Measurements from ENCODE around the gene MYL12B. TPM values are rescaled to one million over a fixed set of nuclear protein-coding genes. Genes with fewer than 3 reads are reported as not detected.

MYL12B gene
- total RNA-seq, 1 experiment from 2014 or later: 420 TPM

GRCh38 chr18:3281456-3282400, 19.8 kb downstream of the MYL12B start:
- POLR2A ChIA-PET: interaction anchor here (0.6 to 1.4 kb wide), 11 partner anchors 80 to 643 kb away, joined by 3 to 21 read pairs (median 6); no protein-coding TSS in a partner anchor
- peak overlapping the region; percentile 100 for H3K27ac ChIP-seq (ENCODE audit: low read length)
- DNase-seq (ENCODE audit: low read depth, low spot score): peak; percentile 84
- CTCF ChIA-PET: interaction anchor here (0.5 to 0.8 kb wide), 4 partner anchors 72 to 391 kb away, joined by 3 to 18 read pairs (median 6); no protein-coding TSS in a partner anchor
- peak; percentile 45 for ATAC-seq
- H3K4me1 ChIP-seq (ENCODE audit: control insufficient read depth, insufficient read depth, low read length): peaks cover 61% of the 10 kb centered on the region
- H3K9me3 ChIP-seq (ENCODE audit: control insufficient read depth, insufficient read depth, low read depth, low read length): no peaks in the 10 kb centered on the region; the same call in 1 of the 2 replicates
- TF ChIP-seq SIN3A (IDR thresholded peaks at IDR 0.05; ENCODE audit: borderline replicate concordance, insufficient read depth, low read depth, low read length) (no peak), POLR2AphosphoS5 (IDR thresholded peaks at IDR 0.05; ENCODE audit: low read depth, low read length) (peak; percentile 21; the same call in 1 of the 2 replicates)
- TF ChIP-seq, protein P1, sequence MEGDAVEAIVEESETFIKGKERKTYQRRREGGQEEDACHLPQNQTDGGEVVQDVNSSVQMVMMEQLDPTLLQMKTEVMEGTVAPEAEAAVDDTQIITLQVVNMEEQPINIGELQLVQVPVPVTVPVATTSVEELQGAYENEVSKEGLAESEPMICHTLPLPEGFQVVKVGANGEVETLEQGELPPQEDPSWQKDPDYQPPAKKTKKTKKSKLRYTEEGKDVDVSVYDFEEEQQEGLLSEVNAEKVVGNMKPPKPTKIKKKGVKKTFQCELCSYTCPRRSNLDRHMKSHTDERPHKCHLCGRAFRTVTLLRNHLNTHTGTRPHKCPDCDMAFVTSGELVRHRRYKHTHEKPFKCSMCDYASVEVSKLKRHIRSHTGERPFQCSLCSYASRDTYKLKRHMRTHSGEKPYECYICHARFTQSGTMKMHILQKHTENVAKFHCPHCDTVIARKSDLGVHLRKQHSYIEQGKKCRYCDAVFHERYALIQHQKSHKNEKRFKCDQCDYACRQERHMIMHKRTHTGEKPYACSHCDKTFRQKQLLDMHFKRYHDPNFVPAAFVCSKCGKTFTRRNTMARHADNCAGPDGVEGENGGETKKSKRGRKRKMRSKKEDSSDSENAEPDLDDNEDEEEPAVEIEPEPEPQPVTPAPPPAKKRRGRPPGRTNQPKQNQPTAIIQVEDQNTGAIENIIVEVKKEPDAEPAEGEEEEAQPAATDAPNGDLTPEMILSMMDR (IDR thresholded peaks at IDR 0.05): peak; percentile 50; the same call in 1 of the 2 replicates
- H3K36me3 ChIP-seq (ENCODE audit: control insufficient read depth, insufficient read depth, low read length): peaks cover 13% of the 10 kb centered on the region
- H3K27me3 ChIP-seq (ENCODE audit: control insufficient read depth, insufficient read depth, low read length): no peaks in the 10 kb centered on the region
- in situ Hi-C loops (cut with HindIII; ENCODE audit: low pct_unique_long_range_greater_than_20kb, low sequenced_read_pairs): no loop called here
- no TSS peak for BruUV-seq (replicated peaks)
- intact Hi-C loops (cut with micrococcal nuclease; ENCODE audit: unreplicated experiment): loop anchor here (2.0 to 5.0 kb wide), 6 partner anchors 221 to 716 kb away; no protein-coding TSS in a partner anchor
- H3K4me3 ChIP-seq (ENCODE audit: low read depth in 2 of 2, low read length in 2 of 2): no peak overlapping the region

DNA sequence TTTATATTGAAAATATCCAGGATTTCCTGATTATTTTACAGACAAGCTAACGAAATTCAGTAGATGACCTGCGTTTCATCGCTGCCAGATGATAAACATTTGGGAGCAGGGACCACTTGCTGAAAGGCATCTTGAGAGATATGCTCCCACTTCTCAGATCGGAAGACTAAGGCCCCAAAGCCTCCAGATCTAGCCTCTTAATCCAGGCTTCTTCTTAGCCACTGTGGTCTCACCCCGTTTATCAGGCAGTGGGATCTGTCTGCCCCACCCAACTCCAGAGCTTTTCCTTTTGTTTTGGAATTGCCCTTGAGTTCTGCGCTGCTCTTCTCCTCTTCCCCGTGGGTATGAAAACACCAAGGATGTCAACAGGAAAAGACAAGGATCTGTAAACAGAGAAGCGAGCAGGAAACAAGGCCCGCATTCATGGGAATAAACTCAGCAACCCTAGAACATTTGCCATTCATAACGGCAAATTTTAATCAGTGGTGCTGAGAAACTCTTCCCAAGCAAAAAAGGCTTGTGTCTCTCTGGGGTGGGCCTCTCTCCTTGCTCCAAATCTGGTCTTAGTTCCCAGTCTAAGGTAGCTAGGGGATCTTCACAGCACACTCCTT, 21.4 kb downstream of the MYL12B start:
- peaks cover 56% of the 10 kb centered on the region for H3K4me1 ChIP-seq (ENCODE audit: control insufficient read depth, insufficient read depth, low read length)
- ATAC-seq (peak; percentile 26), DNase-seq (ENCODE audit: low read depth, low spot score) (no peak)
- no TSS peak for BruUV-seq (replicated peaks)
- H3K36me3 ChIP-seq (ENCODE audit: control insufficient read depth, insufficient read depth, low read length): no peaks in the 10 kb centered on the region
- ChIA-PET POLR2A (interaction anchor here (0.6 to 1.9 kb wide), 5 partner anchors 164 to 320 kb away, joined by 3 to 15 read pairs (median 4); no protein-coding TSS in a partner anchor), CTCF (interaction anchor here (0.6 kb wide), 1 partner anchor 224 kb away, joined by 5 read pairs; no protein-coding TSS in a partner anchor)
- no peaks in the 10 kb centered on the region; the same call in 1 of the 2 replicates for H3K9me3 ChIP-seq (ENCODE audit: control insufficient read depth, insufficient read depth, low read depth, low read length)
- intact Hi-C loops (cut with micrococcal nuclease; ENCODE audit: unreplicated experiment) (loop anchor here (2.0 to 5.0 kb wide), 4 partner anchors 219 to 714 kb away; no protein-coding TSS in a partner anchor), in situ Hi-C loops (cut with HindIII; ENCODE audit: low pct_unique_long_range_greater_than_20kb, low sequenced_read_pairs) (no loop called here)
- H3K4me3 ChIP-seq (ENCODE audit: low read depth in 2 of 2, low read length in 2 of 2): peak overlapping the region; percentile 33 to 53
- peak overlapping the region; percentile 100 for H3K27ac ChIP-seq (ENCODE audit: low read length)
- H3K27me3 ChIP-seq (ENCODE audit: control insufficient read depth, insufficient read depth, low read length): no peaks in the 10 kb centered on the region
- TF ChIP-seq POLR2AphosphoS5 (IDR thresholded peaks at IDR 0.05; ENCODE audit: low read depth, low read length) (no peak), SIN3A (IDR thresholded peaks at IDR 0.05; ENCODE audit: borderline replicate concordance, insufficient read depth, low read depth, low read length) (no peak), TCF7L2 (IDR thresholded peaks at IDR 0.05; ENCODE audit: low read depth, low read length) (no peak)
- TF ChIP-seq, protein P2, sequence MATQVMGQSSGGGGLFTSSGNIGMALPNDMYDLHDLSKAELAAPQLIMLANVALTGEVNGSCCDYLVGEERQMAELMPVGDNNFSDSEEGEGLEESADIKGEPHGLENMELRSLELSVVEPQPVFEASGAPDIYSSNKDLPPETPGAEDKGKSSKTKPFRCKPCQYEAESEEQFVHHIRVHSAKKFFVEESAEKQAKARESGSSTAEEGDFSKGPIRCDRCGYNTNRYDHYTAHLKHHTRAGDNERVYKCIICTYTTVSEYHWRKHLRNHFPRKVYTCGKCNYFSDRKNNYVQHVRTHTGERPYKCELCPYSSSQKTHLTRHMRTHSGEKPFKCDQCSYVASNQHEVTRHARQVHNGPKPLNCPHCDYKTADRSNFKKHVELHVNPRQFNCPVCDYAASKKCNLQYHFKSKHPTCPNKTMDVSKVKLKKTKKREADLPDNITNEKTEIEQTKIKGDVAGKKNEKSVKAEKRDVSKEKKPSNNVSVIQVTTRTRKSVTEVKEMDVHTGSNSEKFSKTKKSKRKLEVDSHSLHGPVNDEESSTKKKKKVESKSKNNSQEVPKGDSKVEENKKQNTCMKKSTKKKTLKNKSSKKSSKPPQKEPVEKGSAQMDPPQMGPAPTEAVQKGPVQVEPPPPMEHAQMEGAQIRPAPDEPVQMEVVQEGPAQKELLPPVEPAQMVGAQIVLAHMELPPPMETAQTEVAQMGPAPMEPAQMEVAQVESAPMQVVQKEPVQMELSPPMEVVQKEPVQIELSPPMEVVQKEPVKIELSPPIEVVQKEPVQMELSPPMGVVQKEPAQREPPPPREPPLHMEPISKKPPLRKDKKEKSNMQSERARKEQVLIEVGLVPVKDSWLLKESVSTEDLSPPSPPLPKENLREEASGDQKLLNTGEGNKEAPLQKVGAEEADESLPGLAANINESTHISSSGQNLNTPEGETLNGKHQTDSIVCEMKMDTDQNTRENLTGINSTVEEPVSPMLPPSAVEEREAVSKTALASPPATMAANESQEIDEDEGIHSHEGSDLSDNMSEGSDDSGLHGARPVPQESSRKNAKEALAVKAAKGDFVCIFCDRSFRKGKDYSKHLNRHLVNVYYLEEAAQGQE (IDR thresholded peaks at IDR 0.05; ENCODE audit: insufficient read depth in 1 of 2, low read depth in 2 of 2, low read length in 1 of 2): no peak
- TF ChIP-seq, protein P1 (IDR thresholded peaks at IDR 0.05): no peak

All from Panc1 (cell line).